ENCODE data around the gene LETM1.

Gene LETM1

DNA sequence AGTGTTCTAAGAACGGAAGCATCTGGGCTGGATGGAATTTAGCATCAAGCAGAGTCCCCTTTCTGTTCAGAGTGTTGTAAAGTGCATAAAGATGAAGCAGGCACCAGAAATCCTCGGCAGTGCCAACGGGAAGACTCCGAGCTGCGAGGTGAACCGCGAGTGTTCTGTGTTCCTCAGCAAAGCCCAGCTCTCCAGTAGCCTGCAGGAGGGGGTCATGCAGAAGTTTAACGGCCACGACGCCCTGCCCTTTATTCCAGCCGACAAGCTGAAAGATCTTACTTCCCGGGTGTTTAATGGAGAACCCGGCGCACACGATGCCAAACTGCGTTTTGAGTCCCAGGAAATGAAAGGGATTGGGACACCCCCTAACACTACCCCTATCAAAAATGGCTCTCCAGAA is 44.7 kb upstream of the LETM1 start:
- TF ChIP-seq, protein P1, sequence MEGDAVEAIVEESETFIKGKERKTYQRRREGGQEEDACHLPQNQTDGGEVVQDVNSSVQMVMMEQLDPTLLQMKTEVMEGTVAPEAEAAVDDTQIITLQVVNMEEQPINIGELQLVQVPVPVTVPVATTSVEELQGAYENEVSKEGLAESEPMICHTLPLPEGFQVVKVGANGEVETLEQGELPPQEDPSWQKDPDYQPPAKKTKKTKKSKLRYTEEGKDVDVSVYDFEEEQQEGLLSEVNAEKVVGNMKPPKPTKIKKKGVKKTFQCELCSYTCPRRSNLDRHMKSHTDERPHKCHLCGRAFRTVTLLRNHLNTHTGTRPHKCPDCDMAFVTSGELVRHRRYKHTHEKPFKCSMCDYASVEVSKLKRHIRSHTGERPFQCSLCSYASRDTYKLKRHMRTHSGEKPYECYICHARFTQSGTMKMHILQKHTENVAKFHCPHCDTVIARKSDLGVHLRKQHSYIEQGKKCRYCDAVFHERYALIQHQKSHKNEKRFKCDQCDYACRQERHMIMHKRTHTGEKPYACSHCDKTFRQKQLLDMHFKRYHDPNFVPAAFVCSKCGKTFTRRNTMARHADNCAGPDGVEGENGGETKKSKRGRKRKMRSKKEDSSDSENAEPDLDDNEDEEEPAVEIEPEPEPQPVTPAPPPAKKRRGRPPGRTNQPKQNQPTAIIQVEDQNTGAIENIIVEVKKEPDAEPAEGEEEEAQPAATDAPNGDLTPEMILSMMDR (IDR thresholded peaks at IDR 0.05; ENCODE audit: insufficient read depth, low read length, poor library complexity, severe bottlenecking): no peak
- H3K4me3 ChIP-seq (replicated peaks; ENCODE audit: low read depth, low read length): no peak overlapping the region
- H3K27me3 ChIP-seq (replicated peaks; ENCODE audit: control insufficient read depth, insufficient read depth, low read length): no peaks in the 10 kb centered on the region
- peaks cover 30% of the 10 kb centered on the region for H3K36me3 ChIP-seq (ENCODE audit: control insufficient read depth, insufficient read depth, low read length)
- DNase-seq (ENCODE audit: extremely low read depth, insufficient read length): no peak

DNA sequence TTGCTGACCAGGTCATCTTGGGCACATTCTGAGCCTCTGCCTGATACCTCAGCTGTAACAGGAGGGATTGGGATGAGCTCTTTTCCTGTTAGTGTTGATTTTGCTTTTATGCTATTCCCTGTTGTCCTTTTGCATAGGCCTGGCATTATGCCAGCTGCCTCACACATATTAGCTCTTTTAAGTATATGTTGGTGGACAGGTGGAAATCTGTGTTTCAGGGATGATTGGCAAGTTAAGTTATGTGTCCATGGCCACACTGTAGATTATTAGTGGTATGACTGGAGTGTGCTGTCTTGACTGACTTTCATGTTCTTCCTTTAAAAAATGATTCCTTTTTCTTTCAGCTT is 44.1 kb upstream of the LETM1 start:
- H3K36me3 ChIP-seq (ENCODE audit: control insufficient read depth, insufficient read depth, low read length): peaks cover 25% of the 10 kb centered on the region

DNA sequence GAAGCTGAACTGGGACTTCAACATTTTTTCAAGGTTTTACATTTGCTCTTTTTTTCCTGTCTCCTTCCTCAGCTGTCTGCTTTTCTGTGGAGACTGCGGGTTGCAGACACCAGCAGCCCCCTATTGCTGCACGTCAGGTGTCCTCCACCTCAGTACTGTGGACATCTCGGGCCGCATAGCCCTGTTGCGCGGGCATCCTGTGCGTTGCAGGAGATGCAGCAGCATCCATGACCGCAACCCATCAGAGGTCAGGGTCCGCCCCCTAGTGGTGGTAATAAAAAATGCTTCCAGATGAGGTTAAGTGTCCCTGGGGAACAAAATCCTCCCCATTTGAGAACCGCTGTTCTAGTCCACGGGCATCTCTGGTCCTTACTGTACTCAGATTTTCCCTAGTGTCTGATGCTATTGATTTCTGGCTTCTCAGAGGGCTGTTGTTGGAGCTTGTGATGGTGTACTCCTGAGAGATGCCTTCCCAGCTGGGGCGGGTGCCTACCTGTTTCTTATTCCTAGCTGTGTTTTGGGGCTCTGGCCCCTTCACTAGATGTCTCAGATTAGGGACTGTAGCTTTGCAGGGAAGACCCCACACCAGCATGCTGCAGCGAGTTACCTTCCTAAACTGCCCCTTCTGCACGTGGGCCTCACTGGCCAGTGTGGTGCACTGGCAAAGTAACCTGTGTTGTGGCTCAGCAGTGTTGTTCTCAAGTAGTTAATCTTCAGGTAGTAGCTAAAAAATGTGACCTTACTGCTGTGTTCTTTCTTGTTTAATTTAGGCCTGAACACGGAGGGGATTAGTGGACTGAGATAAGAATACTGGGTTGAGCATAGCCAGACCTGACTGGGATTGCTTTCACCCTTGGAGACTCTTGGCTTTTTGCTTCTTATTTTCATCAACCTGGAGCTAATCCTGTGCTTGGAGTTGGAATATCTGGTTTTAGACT is 43.5 kb upstream of the LETM1 start:
- TF ChIP-seq, protein P1 (IDR thresholded peaks at IDR 0.05; ENCODE audit: insufficient read depth, low read length, poor library complexity, severe bottlenecking): peak; percentile 79
- peak; percentile 62 for DNase-seq (ENCODE audit: extremely low read depth, insufficient read length)
- Histone ChIP-seq H3K36me3 (ENCODE audit: control insufficient read depth, insufficient read depth, low read length) (peaks cover 25% of the 10 kb centered on the region), H3K4me3 (replicated peaks; ENCODE audit: low read depth, low read length) (no peak overlapping the region), H3K27me3 (replicated peaks; ENCODE audit: control insufficient read depth, insufficient read depth, low read length) (no peaks in the 10 kb centered on the region)

More for the DNA sequence above, 44.1 kb upstream of the LETM1 start:
- no peaks in the 10 kb centered on the region for H3K27me3 ChIP-seq (replicated peaks; ENCODE audit: control insufficient read depth, insufficient read depth, low read length)
- TF ChIP-seq, protein P1 (IDR thresholded peaks at IDR 0.05; ENCODE audit: insufficient read depth, low read length, poor library complexity, severe bottlenecking): no peak
- DNase-seq (ENCODE audit: extremely low read depth, insufficient read length): no peak
- no peak overlapping the region for H3K4me3 ChIP-seq (replicated peaks; ENCODE audit: low read depth, low read length)

DNA sequence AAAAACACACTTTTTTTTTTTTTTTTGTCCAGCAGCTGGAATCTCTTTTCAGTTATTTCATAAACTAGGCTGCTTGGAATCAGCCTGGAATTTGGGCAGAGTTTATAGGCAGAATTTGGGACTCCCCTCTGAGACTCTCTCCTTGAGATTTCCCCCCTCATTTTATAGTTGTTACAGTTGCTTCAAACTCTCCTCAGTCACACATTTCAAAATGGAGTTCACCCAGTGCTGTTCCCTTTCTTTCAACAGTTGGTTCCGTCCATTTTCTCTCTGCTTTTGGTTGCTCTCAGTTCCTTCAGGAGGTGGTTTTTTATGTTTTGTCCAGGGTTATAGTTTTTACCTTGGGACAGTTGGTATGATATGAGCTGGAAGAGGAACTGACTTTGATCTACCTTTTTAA is 42.7 kb upstream of the LETM1 start:
- TF ChIP-seq, protein P1 (IDR thresholded peaks at IDR 0.05; ENCODE audit: insufficient read depth, low read length, poor library complexity, severe bottlenecking): no peak
- Histone ChIP-seq H3K36me3 (ENCODE audit: control insufficient read depth, insufficient read depth, low read length) (peaks cover 22% of the 10 kb centered on the region), H3K4me3 (replicated peaks; ENCODE audit: low read depth, low read length) (no peak overlapping the region), H3K27me3 (replicated peaks; ENCODE audit: control insufficient read depth, insufficient read depth, low read length) (no peaks in the 10 kb centered on the region)
- no peak for DNase-seq (ENCODE audit: extremely low read depth, insufficient read length)

DNA sequence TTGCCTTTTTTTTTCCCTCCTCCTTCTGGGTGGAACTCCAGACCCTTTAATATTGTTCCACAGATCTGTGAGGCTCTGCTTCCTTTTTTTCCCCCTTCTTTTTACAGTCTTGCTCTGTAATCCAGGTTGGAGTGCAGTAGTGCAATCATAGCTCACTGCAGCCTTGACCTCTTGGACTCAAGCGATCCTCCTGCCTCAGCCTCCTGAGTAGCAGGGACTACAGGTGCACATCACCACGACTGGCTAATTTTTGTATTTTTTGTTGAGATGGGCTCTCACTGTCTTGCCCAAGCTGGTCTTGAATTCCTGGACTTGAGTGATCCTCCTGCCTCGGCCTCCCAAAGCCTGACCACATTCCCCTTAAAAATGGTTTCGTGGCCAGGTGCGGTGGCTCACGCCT is 42.1 kb upstream of the LETM1 start:
- Histone ChIP-seq H3K27me3 (replicated peaks; ENCODE audit: control insufficient read depth, insufficient read depth, low read length) (no peaks in the 10 kb centered on the region), H3K4me3 (replicated peaks; ENCODE audit: low read depth, low read length) (no peak overlapping the region), H3K36me3 (ENCODE audit: control insufficient read depth, insufficient read depth, low read length) (peaks cover 20% of the 10 kb centered on the region)
- TF ChIP-seq, protein P1 (IDR thresholded peaks at IDR 0.05; ENCODE audit: insufficient read depth, low read length, poor library complexity, severe bottlenecking): no peak
- DNase-seq (ENCODE audit: extremely low read depth, insufficient read length): no peak

Data from GM06990 (cell line).